ENCODE results near the gene NHERF2. TPM values are rescaled to one million over a fixed set of nuclear protein-coding genes. Genes with fewer than 3 reads are reported as not detected.

NHERF2 gene
- total RNA-seq, 2 experiments from 2014 or later = 2.8 to 3.0 TPM

GRCh38 chr16:2084895-2085625, 58.4 kb downstream of the NHERF2 start:
- no peaks in the 10 kb centered on the region for H3K9me3 Mint-ChIP-seq
- no peak overlapping the region for H3K4me3 Mint-ChIP-seq
- no peak for ATAC-seq
- POLR2A ChIA-PET = interaction anchor here (1.0 kb wide), 1 partner anchor 55 kb away, joined by 3 read pairs; no protein-coding TSS in a partner anchor
- TF ChIP-seq CTCF (IDR thresholded peaks at IDR 0.05) = no peak
- no peak overlapping the region for H3K27ac Mint-ChIP-seq
- intact Hi-C loops (cut with micrococcal nuclease) = no loop called here
- DNase-seq = no peak
- CTCF ChIA-PET = no interaction called here
- H3K27me3 Mint-ChIP-seq = no peaks in the 10 kb centered on the region
- no peaks in the 10 kb centered on the region for H3K4me1 Mint-ChIP-seq (ENCODE audit: low read depth)
- no peaks in the 10 kb centered on the region for H3K36me3 Mint-ChIP-seq (ENCODE audit: low read depth)

GRCh38 chr16:2085669-2086068, 59.0 kb downstream of the NHERF2 start:
- DNase-seq (no peak), ATAC-seq (no peak)
- no peak for TF ChIP-seq CTCF (IDR thresholded peaks at IDR 0.05)
- Mint-ChIP-seq H3K4me3 (no peak overlapping the region), H3K36me3 (ENCODE audit: low read depth) (no peaks in the 10 kb centered on the region), H3K9me3 (no peaks in the 10 kb centered on the region), H3K27me3 (no peaks in the 10 kb centered on the region), H3K4me1 (ENCODE audit: low read depth) (no peaks in the 10 kb centered on the region), H3K27ac (no peak overlapping the region)
- ChIA-PET CTCF (no interaction called here), POLR2A (interaction anchor here (1.1 kb wide), 1 partner anchor 9 kb away, joined by 3 read pairs; no protein-coding TSS in a partner anchor)
- intact Hi-C loops (cut with micrococcal nuclease) = no loop called here

GRCh38 chr16:2086106-2086742, 59.5 kb downstream of the NHERF2 start:
- H3K4me3 Mint-ChIP-seq = no peak overlapping the region
- CTCF ChIA-PET = no interaction called here
- TF ChIP-seq CTCF (IDR thresholded peaks at IDR 0.05) = no peak
- DNase-seq (no peak), ATAC-seq (no peak)
- POLR2A ChIA-PET = interaction anchor here (1.0 to 1.1 kb wide), 2 partner anchors 9 to 39 kb away, joined by 3 read pairs; no protein-coding TSS in a partner anchor
- no peaks in the 10 kb centered on the region for H3K27me3 Mint-ChIP-seq
- no peaks in the 10 kb centered on the region for H3K36me3 Mint-ChIP-seq (ENCODE audit: low read depth)
- intact Hi-C loops (cut with micrococcal nuclease) = no loop called here
- no peak overlapping the region for H3K27ac Mint-ChIP-seq
- H3K4me1 Mint-ChIP-seq (ENCODE audit: low read depth) = no peaks in the 10 kb centered on the region
- no peaks in the 10 kb centered on the region for H3K9me3 Mint-ChIP-seq

- H3K36me3 Mint-ChIP-seq (ENCODE audit: low read depth) = no peaks in the 10 kb centered on the region
- no peaks in the 10 kb centered on the region for H3K27me3 Mint-ChIP-seq
- no peak for TF ChIP-seq CTCF (IDR thresholded peaks at IDR 0.05)
- no peak overlapping the region for H3K27ac Mint-ChIP-seq
- ChIA-PET CTCF (no interaction called here), POLR2A (interaction anchor here (1.0 to 1.1 kb wide), 3 partner anchors 10 to 67 kb away, joined by 3 to 4 read pairs (median 3); no protein-coding TSS in a partner anchor)
- ATAC-seq (no peak), DNase-seq (no peak)
- no peak overlapping the region for H3K4me3 Mint-ChIP-seq
- intact Hi-C loops (cut with micrococcal nuclease) = no loop called here
- no peaks in the 10 kb centered on the region for H3K9me3 Mint-ChIP-seq
- no peaks in the 10 kb centered on the region for H3K4me1 Mint-ChIP-seq (ENCODE audit: low read depth)
Measured at GRCh38 chr16:2086812-2087747, 60.4 kb downstream of the NHERF2 start.

Measured in activated CD8-positive, alpha-beta T cell treated with anti-CD3 and anti-CD28 coated beads for 36 hours (primary cell).